CD4-positive, alpha-beta T cell treated with Interleukin-15 for 1 hour (primary cell): ENCODE data around the gene HSPA4L.

Experiments used
- DNase-seq: peaks from one replicate; pipeline ENCODE4 v3.0.0-alpha.2; 2020

Gene HSPA4L

DNA sequence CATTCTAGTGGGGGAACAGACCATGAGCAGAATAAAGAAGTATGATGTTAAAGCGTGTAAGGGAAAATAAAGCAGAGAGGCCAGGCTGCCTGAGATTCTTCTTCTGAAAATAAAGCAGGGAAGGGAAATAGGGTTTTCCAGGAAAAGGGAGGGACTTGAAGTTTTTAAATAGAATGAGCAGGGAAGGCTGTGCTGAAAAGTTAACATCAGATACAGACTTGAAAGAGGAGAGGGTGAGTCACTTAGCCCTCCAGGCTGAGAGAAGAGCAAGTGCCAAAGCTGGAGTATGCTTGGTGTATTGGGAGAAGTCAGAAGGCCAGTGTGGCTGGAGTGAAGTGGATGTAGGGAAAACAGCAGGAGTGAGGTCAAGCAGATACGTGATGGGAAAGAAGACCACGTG lies 88.6 kb downstream of the HSPA4L start:
- DNase-seq, result no peak

DNA sequence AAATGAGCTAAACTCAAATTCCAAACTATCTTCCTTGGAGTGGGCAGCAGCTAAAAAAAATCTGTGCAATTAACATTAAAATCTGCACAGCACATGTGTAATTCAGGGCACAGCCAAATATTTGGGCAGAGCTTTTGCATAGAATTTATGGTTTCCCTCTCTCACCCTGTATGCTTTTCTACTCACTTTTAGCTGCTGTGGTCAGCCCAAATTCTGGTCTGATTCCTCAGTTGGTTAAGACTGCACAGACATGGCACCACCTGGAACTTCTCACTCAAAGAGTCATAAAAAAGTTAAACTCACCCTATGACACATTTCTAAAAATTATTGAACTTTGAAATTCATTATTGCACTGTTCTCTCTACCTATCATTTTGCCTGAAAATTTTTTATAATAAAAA lies 93.7 kb downstream of the HSPA4L start:
- no peak for DNase-seq

DNA sequence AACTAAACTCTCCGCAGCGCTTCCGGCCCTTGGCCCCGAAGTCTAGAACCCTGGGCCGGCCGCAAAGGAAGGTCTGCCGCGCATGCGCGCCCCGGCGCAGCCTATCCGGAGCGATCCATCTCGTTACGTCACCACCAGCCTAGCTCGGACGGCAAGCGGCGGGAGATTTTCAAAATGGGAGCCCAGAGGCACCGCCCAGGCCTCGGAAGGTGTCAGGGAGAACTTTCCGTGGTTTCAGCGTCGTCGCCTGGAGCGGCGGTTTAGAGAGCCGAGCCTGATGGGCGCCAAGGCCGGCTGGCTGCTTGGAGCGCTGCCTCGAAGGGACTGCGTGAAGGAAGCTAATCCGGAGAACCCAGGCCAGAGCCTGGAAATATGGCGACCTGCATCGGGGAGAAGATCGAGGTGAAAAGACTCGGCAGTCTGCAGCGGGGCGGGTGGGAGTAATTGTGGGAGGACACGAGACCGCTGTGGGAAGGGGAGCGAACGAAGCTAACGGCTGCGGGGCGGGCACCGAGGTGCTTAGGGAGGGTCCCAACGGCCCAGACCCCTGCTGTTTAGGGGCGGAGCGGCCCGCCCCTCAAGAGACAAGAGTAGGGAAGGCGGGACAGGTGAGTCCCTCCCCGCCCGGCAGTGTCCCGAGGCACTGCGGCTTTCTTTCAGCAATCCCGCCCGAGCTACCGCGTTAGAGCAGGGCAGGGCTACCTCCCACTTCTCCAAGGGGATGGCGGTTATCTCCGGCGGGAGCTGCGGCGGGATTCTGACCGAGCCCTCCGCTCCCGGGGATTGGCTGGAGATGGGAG lies 98.8 kb downstream of the HSPA4L start, which contains the start of gene PLK4:
TSS of gene PLK4 (plus strand) at position 131 of the 800 bp plus-strand sequence. CDS start at position 373, 242 bp downstream.
- DNase-seq, result peak; percentile 97

DNA sequence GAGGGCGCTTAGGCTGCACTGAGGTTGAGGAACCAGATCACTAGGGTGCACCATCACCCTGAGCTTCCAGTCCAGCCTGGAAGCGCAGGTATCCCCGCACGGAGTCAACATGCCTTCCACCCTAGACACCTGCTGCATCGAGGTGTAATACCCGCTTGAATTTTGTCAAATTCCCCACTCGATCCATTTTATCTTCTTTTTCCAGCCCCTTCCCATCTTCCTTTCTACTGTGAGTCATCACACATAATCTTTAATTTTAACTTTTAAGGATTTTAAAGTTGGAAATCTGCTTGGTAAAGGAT lies 99.4 kb downstream of the HSPA4L start:
- no peak for DNase-seq

DNA sequence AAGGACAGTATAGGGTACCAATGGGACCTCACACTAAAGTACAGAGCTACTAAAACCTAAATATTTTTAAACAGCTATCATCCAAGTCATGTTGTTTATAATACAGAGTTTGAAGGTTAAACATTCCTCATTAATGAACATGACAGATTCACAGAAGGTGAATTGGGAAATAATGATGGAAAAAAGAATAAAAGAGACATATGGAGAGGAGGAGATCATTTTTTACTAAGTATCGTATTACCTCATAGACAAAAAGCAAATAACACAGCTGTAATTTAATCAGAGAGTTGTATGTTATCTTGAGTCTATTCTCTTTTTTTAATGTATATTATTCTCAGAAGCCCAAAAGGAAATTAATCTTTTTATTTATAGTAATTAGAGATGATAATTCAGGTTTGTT lies 106.4 kb downstream of the HSPA4L start:
- no peak for DNase-seq

DNA sequence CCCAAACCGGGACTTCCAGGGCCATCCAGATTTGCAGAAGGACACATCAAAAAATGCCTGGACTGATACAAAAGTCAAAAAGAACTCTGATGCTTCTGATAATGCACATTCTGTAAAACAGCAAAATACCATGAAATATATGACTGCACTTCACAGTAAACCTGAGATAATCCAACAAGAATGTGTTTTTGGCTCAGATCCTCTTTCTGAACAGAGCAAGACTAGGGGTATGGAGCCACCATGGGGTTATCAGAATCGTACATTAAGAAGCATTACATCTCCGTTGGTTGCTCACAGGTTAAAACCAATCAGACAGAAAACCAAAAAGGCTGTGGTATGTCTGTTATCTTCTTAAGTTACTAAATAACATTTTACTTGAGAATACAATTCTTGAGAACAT lies 107.8 kb downstream of the HSPA4L start:
- DNase-seq, result no peak
